HG02870 (cell line): ENCODE measurements around the gene OR51G2.

Experiments used
- ATAC-seq: cut with Tn5 transposase; IDR thresholded peaks from one replicate; pipeline ENCODE4 v1.9.1; 2021; ENCODE audit warnings: mild to moderate bottlenecking, moderate library complexity; ENCODE audit not compliant: unreplicated experiment

Gene OR51G2

DNA sequence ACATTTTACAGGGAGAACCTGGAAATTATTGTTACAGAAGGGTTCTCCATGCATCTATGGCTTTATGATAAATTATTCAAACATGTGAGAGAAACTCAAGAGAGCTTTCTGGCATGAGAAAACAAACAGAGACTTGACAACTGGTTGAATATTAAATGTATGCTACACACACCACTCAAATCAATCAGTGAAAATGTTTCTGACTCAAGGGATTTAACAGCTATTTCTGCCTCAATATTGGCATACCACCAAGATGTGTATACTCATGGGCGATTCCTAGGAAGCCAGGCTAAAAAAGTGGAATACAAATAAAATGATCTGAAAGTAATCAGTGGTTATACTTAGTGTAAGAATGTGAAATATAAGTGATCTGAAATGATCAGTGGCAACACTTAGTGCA is 53.3 kb downstream of the OR51G2 start:
- no peak for ATAC-seq

DNA sequence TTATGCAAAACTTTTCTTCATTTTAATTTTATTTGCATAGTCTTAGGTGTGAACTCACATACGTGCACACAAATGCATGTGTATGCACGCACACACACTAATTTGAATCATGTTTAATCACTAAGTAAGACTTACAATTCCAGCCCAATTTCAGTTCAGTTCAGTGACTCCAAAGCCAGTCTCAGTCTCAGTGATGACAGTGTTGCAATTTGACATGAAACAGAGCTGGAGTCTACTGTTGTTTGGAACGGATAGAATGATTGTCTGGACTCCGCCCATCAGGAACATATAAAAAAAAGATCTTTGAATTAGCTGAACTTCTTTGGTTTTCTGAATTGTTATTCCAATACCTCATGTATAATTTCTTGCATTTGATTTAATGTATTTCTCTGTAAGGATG is 55.3 kb downstream of the OR51G2 start:
- no peak for ATAC-seq
